WTC11 (cell line): ENCODE data around the gene DSTYK. TPM values are rescaled to one million over a fixed set of nuclear protein-coding genes. Genes with fewer than 3 reads are reported as not detected.

Experiments
- ATAC-seq: fragments of 200-7000 bp; cut with Tn5 transposase; 2 replicates; pipeline ENCODE4 v1.10.0; 2021; ENCODE audit warnings: mild to moderate bottlenecking, moderate library complexity
- CTCF ChIA-PET: fragments of 300-600 bp; sonication (Branson Sonifier 250); formaldehyde crosslinking; loops from one replicate; lab custom pipeline; 2021; ENCODE audit warnings: antibody characterized with exemption; lab: Charles Lee
- POLR2A ChIA-PET: fragments of 350-600 bp; sonication (Branson Sonifier 250); formaldehyde crosslinking; loops from one replicate; lab custom pipeline; 2021; ENCODE audit warnings: antibody characterized with exemption; lab: Charles Lee
- DNase-seq: peaks from one replicate; pipeline ENCODE4 v3.0.0; 2021; ENCODE audit warnings: low spot score
- H3K27ac Mint-ChIP-seq: 2 replicates; pipeline ENCODE4 v1.8.0; 2021; ENCODE audit warnings: mixed read lengths
- H3K27me3 Mint-ChIP-seq: 2 replicates; pipeline ENCODE4 v1.8.0; 2021; ENCODE audit warnings: low read depth, mild to moderate bottlenecking, moderate library complexity, mixed read lengths
- H3K36me3 Mint-ChIP-seq: 2 replicates; pipeline ENCODE4 v1.8.0; 2021; ENCODE audit warnings: mixed read lengths
- H3K4me1 Mint-ChIP-seq: 2 replicates; pipeline ENCODE4 v1.8.0; 2022; ENCODE audit warnings: mixed read lengths
- H3K4me3 Mint-ChIP-seq: 2 replicates; pipeline ENCODE4 v1.8.0; 2021; ENCODE audit warnings: mild to moderate bottlenecking, moderate library complexity, mixed read lengths
- H3K9me3 Mint-ChIP-seq: 2 replicates; pipeline ENCODE4 v1.8.0; 2021; ENCODE audit warnings: mixed read lengths
- ESRRA ChIP-seq: sonication (generic); formaldehyde crosslinking; IDR thresholded peaks from 2 replicates; pipeline ENCODE4 v1.8.1; 2022; ENCODE audit warnings: mild to moderate bottlenecking, missing genetic modification reagents, borderline replicate concordance
- ETV6 ChIP-seq: sonication (generic); formaldehyde crosslinking; IDR thresholded peaks from 2 replicates; pipeline ENCODE4 v1.8.1; 2022; ENCODE audit warnings: mild to moderate bottlenecking, missing genetic modification reagents
- FOXJ3 ChIP-seq: sonication (generic); formaldehyde crosslinking; IDR thresholded peaks from 2 replicates; pipeline ENCODE4 v1.9.0; 2021; ENCODE audit warnings: missing genetic modification reagents, mild to moderate bottlenecking, borderline replicate concordance
- GTF2I ChIP-seq: fragments of 250-450 bp; sonication (Bioruptor Pico); conservative IDR thresholded peaks from 2 replicates; pipeline ENCODE4 v1.4.0; 2021; ENCODE audit warnings: mild to moderate bottlenecking
- IRF2 ChIP-seq: sonication (generic); formaldehyde crosslinking; IDR thresholded peaks from 2 replicates; pipeline ENCODE4 v1.8.0; 2022; ENCODE audit warnings: low read depth, missing genetic modification reagents, borderline replicate concordance
- JAZF1 ChIP-seq: fragments of 250-450 bp; sonication (Bioruptor Pico); IDR thresholded peaks from 2 replicates; pipeline ENCODE4 v1.9.0; 2021; ENCODE audit warnings: moderate library complexity, mild to moderate bottlenecking, inconsistent platforms
- KAT7 ChIP-seq: sonication (generic); formaldehyde crosslinking; IDR thresholded peaks from 2 replicates; pipeline ENCODE4 v1.8.1; 2023; ENCODE audit warnings: missing genetic modification reagents, mild to moderate bottlenecking, borderline replicate concordance
- MXD4 ChIP-seq: fragments of 250-450 bp; sonication (Bioruptor Pico); IDR thresholded peaks from 2 replicates; pipeline ENCODE4 v1.8.0; 2021; ENCODE audit warnings: mild to moderate bottlenecking, moderate library complexity, borderline replicate concordance
- MYBL2 ChIP-seq: sonication (generic); formaldehyde crosslinking; IDR thresholded peaks from 2 replicates; pipeline ENCODE4 v1.8.1; 2023; ENCODE audit warnings: mild to moderate bottlenecking, moderate library complexity, missing genetic modification reagents
- NFATC4 ChIP-seq: fragments of 250-450 bp; sonication (Bioruptor Pico); IDR thresholded peaks from 2 replicates; pipeline ENCODE4 v1.9.0; 2021; ENCODE audit warnings: mild to moderate bottlenecking
- NR1H2 ChIP-seq: sonication (generic); formaldehyde crosslinking; IDR thresholded peaks from 2 replicates; pipeline ENCODE4 v1.9.0; 2021; ENCODE audit warnings: mild to moderate bottlenecking, moderate library complexity, missing genetic modification reagents
- PRRX2 ChIP-seq: fragments of 250-450 bp; sonication (Bioruptor Pico); IDR thresholded peaks from 2 replicates; pipeline ENCODE4 v1.8.0; 2021; ENCODE audit warnings: mild to moderate bottlenecking
- SOX15 ChIP-seq: fragments of 250-450 bp; sonication (Bioruptor Pico); IDR thresholded peaks from 2 replicates; pipeline ENCODE4 v1.9.0; 2021; ENCODE audit warnings: mild to moderate bottlenecking
- TEAD1 ChIP-seq: sonication (generic); formaldehyde crosslinking; IDR thresholded peaks from 2 replicates; pipeline ENCODE4 v1.8.0; 2022; ENCODE audit warnings: mild to moderate bottlenecking, missing genetic modification reagents
- ZNF138 ChIP-seq: sonication (generic); formaldehyde crosslinking; conservative IDR thresholded peaks from 2 replicates; pipeline ENCODE4 v1.8.1; 2022; ENCODE audit warnings: mild to moderate bottlenecking, moderate library complexity, missing genetic modification reagents
- ZNF219 ChIP-seq: sonication (generic); formaldehyde crosslinking; IDR thresholded peaks from 2 replicates; pipeline ENCODE4 v1.8.0; 2023; ENCODE audit warnings: missing genetic modification reagents, mild to moderate bottlenecking, borderline replicate concordance
- ZNF423 ChIP-seq: fragments of 250-450 bp; sonication (Bioruptor Pico); IDR thresholded peaks from 2 replicates; pipeline ENCODE4 v2.1.2; 2022; ENCODE audit warnings: mild to moderate bottlenecking, moderate library complexity
- total RNA-seq: library from RNA; stranded (reverse); gene quantifications from 3 replicates; pipeline ENCODE4 v1.2.3, GENCODE V29; 2021
- TF ChIP-seq, protein P1 (sequence below): fragments of 250-450 bp; sonication (Bioruptor Pico); IDR thresholded peaks from 2 replicates; pipeline ENCODE4 v1.9.0; 2021; ENCODE audit warnings: moderate library complexity, mild to moderate bottlenecking, inconsistent platforms, borderline replicate concordance
- TF ChIP-seq, protein P2 (sequence below): fragments of 250-450 bp; sonication (Bioruptor Pico); IDR thresholded peaks from 2 replicates; pipeline ENCODE4 v1.8.0; 2021; ENCODE audit warnings: mild to moderate bottlenecking
- TF ChIP-seq, protein P3 (sequence below): sonication (generic); formaldehyde crosslinking; IDR thresholded peaks from 2 replicates; pipeline ENCODE4 v1.8.1; 2023; ENCODE audit warnings: mild to moderate bottlenecking, missing genetic modification reagents, moderate library complexity
- TF ChIP-seq, protein P4 (sequence below): fragments of 250-450 bp; sonication (Bioruptor Pico); IDR thresholded peaks from 2 replicates; pipeline ENCODE4 v1.9.0; 2021; ENCODE audit warnings: mild to moderate bottlenecking
- TF ChIP-seq, protein P5 (sequence below): sonication (generic); formaldehyde crosslinking; IDR thresholded peaks from 2 replicates; pipeline ENCODE4 v1.8.0; 2022; ENCODE audit warnings: mild to moderate bottlenecking, missing genetic modification reagents
- TF ChIP-seq, protein P6 (sequence below): sonication (generic); formaldehyde crosslinking; IDR thresholded peaks from 2 replicates; pipeline ENCODE4 v1.8.1; 2023; ENCODE audit warnings: mild to moderate bottlenecking, missing genetic modification reagents, moderate library complexity
- TF ChIP-seq, protein P7 (sequence below): sonication (generic); formaldehyde crosslinking; IDR thresholded peaks from 2 replicates; pipeline ENCODE4 v1.8.0; 2022; ENCODE audit warnings: mild to moderate bottlenecking, missing genetic modification reagents

DSTYK gene
- total RNA-seq, 1 experiment from 2014 or later, result 11.6 TPM

DNA sequence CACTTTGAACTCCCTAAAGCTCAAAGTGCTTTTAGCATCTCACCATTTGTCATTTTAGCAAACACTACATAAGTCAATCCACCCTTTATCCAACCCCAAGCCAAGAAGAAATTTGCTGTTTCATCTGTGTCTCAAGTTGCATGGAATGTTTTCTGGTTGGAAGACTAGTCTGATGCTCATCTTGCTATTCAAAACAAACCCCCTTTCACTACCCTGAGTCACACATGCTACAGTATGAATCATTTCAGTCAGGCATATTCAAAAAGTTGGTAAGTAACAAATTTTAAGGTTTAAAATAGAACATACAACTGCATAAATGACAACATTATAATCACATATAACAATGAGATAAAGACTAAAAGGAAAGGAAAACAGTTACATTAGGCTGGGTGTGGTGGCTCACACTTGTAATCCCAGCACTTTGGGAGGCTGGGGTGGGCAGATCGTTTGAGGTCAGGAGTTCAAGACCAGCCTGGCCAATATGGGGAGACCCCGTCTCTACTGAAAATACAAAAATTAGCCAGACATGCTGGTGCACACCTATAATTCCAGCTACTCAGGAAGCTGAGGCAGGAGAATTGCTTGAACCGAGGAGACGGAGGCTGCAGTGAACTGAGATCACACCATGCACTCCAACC is 38.7 kb downstream of the DSTYK start:
- H3K36me3 Mint-ChIP-seq, result peaks cover 12% of the 10 kb centered on the region
- peak overlapping the region; percentile 31 for H3K27ac Mint-ChIP-seq
- no peak overlapping the region for H3K4me3 Mint-ChIP-seq
- DNase-seq (no peak), ATAC-seq (no peak)
- no peaks in the 10 kb centered on the region for H3K9me3 Mint-ChIP-seq
- CTCF ChIA-PET, result interaction anchor here (0.6 kb wide), 1 partner anchor 101 kb away, joined by 3 read pairs; no protein-coding TSS in a partner anchor
- no peaks in the 10 kb centered on the region for H3K27me3 Mint-ChIP-seq
- POLR2A ChIA-PET, result no interaction called here
- TF ChIP-seq ZNF138 (CRISPR knock-in tag) (no peak), KAT7 (no peak), JAZF1 (CRISPR knock-in tag) (no peak), NFATC4 (CRISPR knock-in tag) (no peak), IRF2 (CRISPR knock-in tag) (no peak), MXD4 (CRISPR knock-in tag) (no peak), GTF2I (CRISPR knock-in tag) (no peak), PRRX2 (CRISPR knock-in tag) (no peak)
- TF ChIP-seq, protein P1, sequence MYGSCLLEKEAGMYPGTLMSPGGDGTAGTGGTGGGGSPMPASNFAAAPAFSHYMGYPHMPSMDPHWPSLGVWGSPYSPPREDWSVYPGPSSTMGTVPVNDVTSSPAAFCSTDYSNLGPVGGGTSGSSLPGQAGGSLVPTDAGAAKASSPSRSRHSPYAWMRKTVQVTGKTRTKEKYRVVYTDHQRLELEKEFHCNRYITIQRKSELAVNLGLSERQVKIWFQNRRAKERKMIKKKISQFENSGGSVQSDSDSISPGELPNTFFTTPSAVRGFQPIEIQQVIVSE (CRISPR knock-in tag), result no peak
- TF ChIP-seq, protein P2, sequence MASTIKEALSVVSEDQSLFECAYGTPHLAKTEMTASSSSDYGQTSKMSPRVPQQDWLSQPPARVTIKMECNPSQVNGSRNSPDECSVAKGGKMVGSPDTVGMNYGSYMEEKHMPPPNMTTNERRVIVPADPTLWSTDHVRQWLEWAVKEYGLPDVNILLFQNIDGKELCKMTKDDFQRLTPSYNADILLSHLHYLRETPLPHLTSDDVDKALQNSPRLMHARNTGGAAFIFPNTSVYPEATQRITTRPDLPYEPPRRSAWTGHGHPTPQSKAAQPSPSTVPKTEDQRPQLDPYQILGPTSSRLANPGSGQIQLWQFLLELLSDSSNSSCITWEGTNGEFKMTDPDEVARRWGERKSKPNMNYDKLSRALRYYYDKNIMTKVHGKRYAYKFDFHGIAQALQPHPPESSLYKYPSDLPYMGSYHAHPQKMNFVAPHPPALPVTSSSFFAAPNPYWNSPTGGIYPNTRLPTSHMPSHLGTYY, result no peak
- TF ChIP-seq, protein P3, sequence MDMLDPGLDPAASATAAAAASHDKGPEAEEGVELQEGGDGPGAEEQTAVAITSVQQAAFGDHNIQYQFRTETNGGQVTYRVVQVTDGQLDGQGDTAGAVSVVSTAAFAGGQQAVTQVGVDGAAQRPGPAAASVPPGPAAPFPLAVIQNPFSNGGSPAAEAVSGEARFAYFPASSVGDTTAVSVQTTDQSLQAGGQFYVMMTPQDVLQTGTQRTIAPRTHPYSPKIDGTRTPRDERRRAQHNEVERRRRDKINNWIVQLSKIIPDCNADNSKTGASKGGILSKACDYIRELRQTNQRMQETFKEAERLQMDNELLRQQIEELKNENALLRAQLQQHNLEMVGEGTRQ, result no peak
- H3K4me1 Mint-ChIP-seq, result no peaks in the 10 kb centered on the region

DNA sequence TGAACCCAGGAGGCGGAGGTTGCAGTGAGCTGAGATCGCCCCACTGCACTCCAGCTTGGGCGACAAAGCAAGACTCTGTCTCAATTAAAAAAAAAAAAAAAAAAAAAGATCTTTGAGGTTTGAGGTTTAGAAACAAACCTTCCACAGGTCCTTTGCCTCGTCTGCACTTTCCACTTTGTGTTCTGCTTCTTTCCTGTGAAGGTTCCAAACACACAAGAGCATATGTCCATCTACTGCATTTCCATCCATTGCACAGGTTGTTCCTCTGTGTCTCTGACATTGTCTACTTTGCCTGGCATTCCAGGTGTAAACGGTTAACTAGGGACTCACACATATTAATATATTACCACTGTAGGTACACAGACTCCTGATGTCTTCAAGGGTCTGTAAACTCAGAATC is 40.1 kb downstream of the DSTYK start:
- H3K4me1 Mint-ChIP-seq, result no peaks in the 10 kb centered on the region
- no peak for TF ChIP-seq NR1H2
- TF ChIP-seq, protein P4, sequence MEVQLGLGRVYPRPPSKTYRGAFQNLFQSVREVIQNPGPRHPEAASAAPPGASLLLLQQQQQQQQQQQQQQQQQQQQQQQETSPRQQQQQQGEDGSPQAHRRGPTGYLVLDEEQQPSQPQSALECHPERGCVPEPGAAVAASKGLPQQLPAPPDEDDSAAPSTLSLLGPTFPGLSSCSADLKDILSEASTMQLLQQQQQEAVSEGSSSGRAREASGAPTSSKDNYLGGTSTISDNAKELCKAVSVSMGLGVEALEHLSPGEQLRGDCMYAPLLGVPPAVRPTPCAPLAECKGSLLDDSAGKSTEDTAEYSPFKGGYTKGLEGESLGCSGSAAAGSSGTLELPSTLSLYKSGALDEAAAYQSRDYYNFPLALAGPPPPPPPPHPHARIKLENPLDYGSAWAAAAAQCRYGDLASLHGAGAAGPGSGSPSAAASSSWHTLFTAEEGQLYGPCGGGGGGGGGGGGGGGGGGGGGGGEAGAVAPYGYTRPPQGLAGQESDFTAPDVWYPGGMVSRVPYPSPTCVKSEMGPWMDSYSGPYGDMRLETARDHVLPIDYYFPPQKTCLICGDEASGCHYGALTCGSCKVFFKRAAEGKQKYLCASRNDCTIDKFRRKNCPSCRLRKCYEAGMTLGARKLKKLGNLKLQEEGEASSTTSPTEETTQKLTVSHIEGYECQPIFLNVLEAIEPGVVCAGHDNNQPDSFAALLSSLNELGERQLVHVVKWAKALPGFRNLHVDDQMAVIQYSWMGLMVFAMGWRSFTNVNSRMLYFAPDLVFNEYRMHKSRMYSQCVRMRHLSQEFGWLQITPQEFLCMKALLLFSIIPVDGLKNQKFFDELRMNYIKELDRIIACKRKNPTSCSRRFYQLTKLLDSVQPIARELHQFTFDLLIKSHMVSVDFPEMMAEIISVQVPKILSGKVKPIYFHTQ (CRISPR knock-in tag), result no peak
- TF ChIP-seq, all 79 proteins: peak for 0
- H3K27me3 Mint-ChIP-seq, result no peaks in the 10 kb centered on the region
- no peak overlapping the region for H3K4me3 Mint-ChIP-seq
- ChIA-PET CTCF (interaction anchor here (0.7 to 1.1 kb wide), 4 partner anchors 30 to 110 kb away, joined by 3 to 5 read pairs (median 4); no protein-coding TSS in a partner anchor), POLR2A (no interaction called here)
- no peak overlapping the region for H3K27ac Mint-ChIP-seq
- no peak for ATAC-seq
- H3K36me3 Mint-ChIP-seq, result peaks cover 16% of the 10 kb centered on the region
- no peak for DNase-seq
- no peaks in the 10 kb centered on the region for H3K9me3 Mint-ChIP-seq

DNA sequence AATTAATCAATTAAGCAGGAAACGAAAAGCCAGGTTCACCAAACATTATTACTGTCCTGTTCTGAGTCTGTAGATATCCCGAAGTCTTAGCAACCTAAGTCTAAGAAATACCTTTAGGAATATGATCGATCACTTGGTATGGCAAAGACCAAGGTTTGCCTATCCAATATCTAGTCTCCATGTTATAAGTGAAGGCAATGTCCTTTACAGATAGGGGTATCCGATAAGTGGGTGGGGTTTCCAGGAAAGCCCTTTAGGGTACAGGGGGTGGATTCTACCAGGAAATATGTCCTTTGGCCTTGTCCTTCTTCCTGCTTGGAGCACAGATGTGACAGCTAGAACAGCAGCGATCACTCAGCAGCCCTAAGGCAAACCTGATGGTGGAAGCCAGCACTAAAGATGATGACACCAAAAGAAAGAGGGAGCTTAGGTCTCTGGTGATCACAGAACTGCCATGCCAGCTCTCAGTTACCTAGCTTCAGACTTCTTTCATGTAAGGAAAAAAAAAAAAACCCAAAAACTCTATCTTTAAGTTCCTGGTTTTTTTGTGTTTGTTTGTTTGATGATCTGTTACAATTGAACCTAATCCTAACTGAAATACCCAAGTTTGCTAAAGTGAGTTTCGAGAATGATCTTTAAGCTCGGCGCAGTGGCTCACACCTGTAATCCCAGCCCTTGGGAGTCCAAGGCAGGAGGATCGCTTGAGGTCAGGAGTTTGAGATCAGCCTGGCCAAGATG is 40.8 kb downstream of the DSTYK start:
- Mint-ChIP-seq H3K27me3 (no peaks in the 10 kb centered on the region), H3K9me3 (no peaks in the 10 kb centered on the region), H3K4me1 (no peaks in the 10 kb centered on the region), H3K27ac (no peak overlapping the region), H3K4me3 (no peak overlapping the region), H3K36me3 (peaks cover 18% of the 10 kb centered on the region)
- ChIA-PET POLR2A (no interaction called here), CTCF (interaction anchor here (0.7 to 1.1 kb wide), 4 partner anchors 29 to 109 kb away, joined by 3 to 5 read pairs (median 4); no protein-coding TSS in a partner anchor)
- no peak for ATAC-seq
- no peak for DNase-seq
- TF ChIP-seq ZNF423 (CRISPR knock-in tag) (no peak), SOX15 (CRISPR knock-in tag) (no peak), ETV6 (CRISPR knock-in tag) (no peak), TEAD1 (CRISPR knock-in tag) (no peak), MYBL2 (CRISPR knock-in tag) (no peak), ESRRA (CRISPR knock-in tag) (no peak), ZNF219 (CRISPR knock-in tag) (no peak), FOXJ3 (CRISPR knock-in tag) (no peak)
- TF ChIP-seq, protein P5, sequence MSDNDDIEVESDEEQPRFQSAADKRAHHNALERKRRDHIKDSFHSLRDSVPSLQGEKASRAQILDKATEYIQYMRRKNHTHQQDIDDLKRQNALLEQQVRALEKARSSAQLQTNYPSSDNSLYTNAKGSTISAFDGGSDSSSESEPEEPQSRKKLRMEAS (CRISPR knock-in tag), result no peak
- TF ChIP-seq, protein P6, sequence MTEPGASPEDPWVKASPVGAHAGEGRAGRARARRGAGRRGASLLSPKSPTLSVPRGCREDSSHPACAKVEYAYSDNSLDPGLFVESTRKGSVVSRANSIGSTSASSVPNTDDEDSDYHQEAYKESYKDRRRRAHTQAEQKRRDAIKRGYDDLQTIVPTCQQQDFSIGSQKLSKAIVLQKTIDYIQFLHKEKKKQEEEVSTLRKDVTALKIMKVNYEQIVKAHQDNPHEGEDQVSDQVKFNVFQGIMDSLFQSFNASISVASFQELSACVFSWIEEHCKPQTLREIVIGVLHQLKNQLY (CRISPR knock-in tag), result no peak
- TF ChIP-seq, protein P7, sequence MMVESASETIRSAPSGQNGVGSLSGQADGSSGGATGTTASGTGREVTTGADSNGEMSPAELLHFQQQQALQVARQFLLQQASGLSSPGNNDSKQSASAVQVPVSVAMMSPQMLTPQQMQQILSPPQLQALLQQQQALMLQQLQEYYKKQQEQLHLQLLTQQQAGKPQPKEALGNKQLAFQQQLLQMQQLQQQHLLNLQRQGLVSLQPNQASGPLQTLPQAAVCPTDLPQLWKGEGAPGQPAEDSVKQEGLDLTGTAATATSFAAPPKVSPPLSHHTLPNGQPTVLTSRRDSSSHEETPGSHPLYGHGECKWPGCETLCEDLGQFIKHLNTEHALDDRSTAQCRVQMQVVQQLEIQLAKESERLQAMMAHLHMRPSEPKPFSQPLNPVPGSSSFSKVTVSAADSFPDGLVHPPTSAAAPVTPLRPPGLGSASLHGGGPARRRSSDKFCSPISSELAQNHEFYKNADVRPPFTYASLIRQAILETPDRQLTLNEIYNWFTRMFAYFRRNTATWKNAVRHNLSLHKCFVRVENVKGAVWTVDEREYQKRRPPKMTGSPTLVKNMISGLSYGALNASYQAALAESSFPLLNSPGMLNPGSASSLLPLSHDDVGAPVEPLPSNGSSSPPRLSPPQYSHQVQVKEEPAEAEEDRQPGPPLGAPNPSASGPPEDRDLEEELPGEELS, result no peak
